HG03280 (cell line): Measurements from ENCODE around the gene OR6Y1.

Experiments used
- ATAC-seq: cut with Tn5 transposase; IDR thresholded peaks from one replicate; pipeline ENCODE4 v1.9.1; 2021; ENCODE audit warnings: mild to moderate bottlenecking, moderate library complexity; ENCODE audit not compliant: unreplicated experiment

The OR6Y1 gene, protein sequence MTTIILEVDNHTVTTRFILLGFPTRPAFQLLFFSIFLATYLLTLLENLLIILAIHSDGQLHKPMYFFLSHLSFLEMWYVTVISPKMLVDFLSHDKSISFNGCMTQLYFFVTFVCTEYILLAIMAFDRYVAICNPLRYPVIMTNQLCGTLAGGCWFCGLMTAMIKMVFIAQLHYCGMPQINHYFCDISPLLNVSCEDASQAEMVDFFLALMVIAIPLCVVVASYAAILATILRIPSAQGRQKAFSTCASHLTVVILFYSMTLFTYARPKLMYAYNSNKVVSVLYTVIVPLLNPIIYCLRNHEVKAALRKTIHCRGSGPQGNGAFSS

GRCh38 chr1:158554352-158554751 is at the start of gene OR6Y1:
Gene OR6Y1, minus strand, starts transcription at chr1:158554405. Its CDS starts 6,300 bp downstream, at chr1:158548105.
- no peak for ATAC-seq

DNA sequence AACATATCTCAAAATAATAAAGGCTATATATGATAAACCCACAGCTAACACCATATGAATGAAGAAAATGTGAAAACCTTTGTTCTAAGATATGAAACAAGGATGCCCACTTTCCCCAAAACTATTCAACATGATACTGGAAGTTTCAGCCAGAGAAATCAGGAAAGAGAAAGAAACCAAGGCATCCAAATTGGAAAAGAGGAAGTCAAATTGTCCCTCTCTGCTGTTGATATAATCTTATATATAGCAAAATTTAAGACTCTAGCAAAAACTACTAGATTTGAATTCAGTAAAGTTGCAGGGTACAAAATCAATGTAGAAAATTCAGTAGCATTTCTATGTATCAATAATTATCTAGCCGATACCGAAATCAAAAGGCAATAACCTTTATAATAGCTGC is 46.5 kb upstream of the OR6Y1 start:
- ATAC-seq = no peak

- no peak for ATAC-seq
These were observed 32.7 kb upstream of the OR6Y1 start for GRCh38 chr1:158586942-158587341.

GRCh38 chr1:158583962-158584361 is 29.8 kb upstream of the OR6Y1 start:
- ATAC-seq = no peak

- ATAC-seq = no peak
These were observed 25.5 kb upstream of the OR6Y1 start, which contains the start of gene OR10X1 for GRCh38 chr1:158579733-158580132. Gene OR10X1, minus strand, starts transcription at chr1:158579899. Its CDS starts 0 bp downstream, at chr1:158579899.

DNA sequence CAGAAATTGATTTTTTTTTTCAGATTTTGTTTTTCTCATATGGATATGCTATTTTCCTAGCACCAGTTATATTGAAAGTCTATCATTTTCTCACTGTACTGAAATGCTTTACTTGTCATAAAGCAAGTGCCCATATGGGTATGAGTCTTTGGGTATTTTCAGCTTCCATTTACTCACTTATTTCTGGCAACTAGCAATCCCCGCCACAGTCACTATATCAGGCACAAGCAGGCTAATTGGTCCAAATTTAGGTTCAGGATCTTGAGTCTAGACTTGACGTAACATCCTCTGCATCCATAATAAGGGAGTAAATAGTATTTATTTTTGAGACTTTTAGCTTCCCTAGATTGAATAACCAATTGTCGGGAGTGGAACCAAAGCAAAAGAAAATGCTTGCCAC is 23.4 kb upstream of the OR6Y1 start:
- ATAC-seq = no peak

GRCh38 chr1:158572226-158572625 is 18.0 kb upstream of the OR6Y1 start:
- ATAC-seq = no peak

DNA sequence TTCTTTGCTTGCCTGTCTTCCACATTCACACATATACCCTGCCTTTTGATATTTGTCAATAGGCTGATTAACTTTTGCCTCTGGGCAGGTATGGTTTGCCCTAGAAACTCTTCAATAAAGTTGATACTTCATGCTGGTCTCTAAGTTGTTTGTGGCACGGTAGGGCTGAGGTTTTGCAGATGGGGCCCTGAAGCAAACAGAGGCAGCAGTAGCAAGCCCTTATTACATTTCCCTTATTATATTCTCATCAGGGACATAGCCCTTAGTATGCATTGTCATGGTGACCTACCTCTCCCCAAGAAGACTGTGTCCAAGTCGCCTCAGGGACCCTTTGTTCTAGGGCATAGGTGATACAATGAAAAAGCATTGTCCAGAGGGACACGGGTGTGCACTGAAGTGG is 16.3 kb upstream of the OR6Y1 start, which contains the start of gene OR6P1:
Gene OR6P1, minus strand, starts transcription at position 101 of the 400 bp plus-strand sequence. CDS start 6,976 bp downstream, outside the sequence.
- ATAC-seq = no peak

DNA sequence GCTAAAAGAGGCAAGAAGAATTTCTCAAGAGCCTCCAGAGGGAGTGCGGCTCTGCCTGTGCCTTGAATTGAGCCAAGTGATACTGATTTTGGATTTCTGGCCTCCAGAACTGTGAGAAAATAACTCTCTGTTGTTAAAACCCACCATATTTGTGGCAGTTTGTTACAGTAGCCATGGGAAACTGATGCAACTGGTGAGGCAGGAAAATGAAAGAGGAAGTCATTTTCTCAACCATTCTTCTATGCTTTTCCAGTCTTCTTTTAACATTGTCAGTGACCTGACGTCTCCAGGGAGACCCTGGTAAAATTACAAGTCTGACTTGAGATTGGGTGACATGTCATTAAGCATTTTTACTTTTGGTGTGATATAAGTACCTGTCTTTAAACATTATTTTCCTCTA is 10.4 kb upstream of the OR6Y1 start:
- ATAC-seq = no peak

- ATAC-seq = no peak
These were observed 9.6 kb upstream of the OR6Y1 start for GRCh38 chr1:158563853-158564252.

GRCh38 chr1:158559696-158560095 is 5.5 kb upstream of the OR6Y1 start:
- ATAC-seq = no peak

GRCh38 chr1:158552296-158552695 is 1.9 kb downstream of the OR6Y1 start:
- ATAC-seq = no peak

GRCh38 chr1:158547533-158547932 is 6.7 kb downstream of the OR6Y1 start:
- no peak for ATAC-seq

DNA sequence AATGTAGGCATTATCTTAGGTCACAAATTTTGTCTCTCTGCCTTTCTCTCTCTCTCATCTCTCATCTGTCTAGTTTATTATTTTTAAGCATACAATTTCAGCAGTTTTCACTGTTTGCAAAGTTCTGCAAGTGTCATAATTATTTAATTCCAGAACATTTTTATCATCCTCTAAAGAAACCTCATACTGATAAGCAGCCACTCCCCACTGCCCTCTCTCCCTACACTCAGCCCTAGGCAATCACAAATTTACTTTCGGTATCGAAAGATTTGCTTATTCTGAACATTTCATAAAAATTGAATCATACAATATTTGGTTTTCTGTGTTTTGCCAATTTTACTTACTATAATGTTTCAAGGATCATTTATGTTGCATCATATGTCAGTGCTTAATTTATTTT is 16.6 kb downstream of the OR6Y1 start:
- ATAC-seq = no peak

DNA sequence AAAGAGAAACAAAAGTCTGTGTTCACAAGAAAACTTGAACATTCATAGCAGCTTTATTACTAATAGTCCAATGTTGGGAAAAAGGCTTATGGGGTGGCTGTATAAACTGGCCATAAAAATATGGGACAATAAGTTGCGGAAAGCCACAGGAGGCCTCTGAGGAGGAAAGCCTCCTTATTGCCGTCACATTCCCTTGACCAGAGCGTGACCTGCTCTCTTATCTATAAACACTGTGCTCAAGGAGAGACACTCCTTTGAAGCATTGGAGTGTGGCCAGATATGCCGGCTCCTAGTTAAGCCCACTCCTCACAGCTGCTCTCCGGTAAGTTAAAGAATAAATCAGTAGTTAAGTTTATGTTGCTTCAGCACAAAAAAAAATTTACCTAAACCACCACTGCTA is 19.7 kb downstream of the OR6Y1 start:
- no peak for ATAC-seq

DNA sequence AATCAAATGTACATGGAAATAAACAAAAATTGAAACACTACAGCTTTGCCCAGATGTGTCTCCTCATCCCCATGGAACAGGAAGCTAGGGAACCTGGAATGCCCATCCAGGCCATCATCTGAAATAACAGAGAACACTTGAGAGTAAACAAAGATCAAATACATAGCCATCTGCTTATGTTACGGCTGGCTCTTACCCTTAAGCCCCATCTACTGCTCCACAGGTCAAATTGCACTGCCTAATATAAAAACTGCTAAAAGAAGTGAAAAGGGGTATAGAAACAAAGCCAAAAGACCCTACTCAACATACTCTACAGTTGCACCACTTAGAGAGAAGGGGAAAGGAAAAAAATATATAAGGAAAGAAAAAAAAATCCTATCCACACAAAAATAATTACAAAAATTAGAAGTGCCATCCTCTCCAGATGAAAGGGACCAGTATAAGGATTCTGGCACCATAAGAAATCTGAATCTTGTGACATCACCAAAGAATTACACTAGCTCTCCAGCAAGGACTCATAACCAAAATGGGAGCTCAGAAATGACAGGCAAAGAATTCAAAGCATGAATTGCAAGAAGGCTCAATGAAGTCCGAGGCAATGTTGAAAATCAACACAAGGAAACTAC is 26.9 kb downstream of the OR6Y1 start:
- ATAC-seq = no peak

- no peak for ATAC-seq
These were observed 32.5 kb downstream of the OR6Y1 start for GRCh38 chr1:158521666-158522058.

- ATAC-seq = no peak
These were observed 33.1 kb downstream of the OR6Y1 start for GRCh38 chr1:158520955-158521665.

DNA sequence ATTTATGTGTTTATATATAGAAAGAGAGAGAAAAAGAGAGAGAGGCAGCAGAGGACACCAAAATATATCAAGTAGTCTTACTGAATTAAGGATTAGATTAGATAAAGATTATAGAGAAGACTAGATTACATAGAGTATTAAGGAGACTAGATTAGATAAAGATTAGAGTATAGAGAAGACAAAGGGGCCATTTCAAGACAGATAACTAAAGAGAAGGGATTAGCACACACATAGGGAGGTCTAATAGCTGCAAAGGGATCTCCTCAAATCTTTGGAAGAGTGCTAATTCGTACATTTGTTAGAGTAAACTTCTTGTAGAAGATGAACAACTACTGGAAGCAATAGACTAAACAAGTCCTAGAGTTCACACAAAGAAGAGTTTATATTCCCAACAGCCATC is 34.2 kb downstream of the OR6Y1 start:
- no peak for ATAC-seq

DNA sequence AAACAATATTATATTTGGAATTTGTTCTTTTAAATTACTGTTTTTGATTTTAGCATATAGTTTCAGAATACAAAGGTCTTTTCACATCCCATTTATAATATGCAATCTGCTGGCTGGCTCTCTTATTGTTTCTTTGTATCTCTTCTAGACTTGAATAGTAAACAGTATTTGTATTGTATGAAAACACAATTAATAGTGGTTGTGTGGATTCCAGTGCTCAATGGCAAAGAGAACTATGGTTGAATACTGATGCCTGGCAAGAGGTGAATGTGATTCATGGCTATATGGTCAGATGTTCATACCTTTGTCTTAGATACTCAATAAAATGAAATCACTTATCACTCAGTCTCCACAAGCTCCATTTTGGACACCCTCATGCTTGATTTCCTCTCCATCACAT is 37.2 kb downstream of the OR6Y1 start:
- ATAC-seq = no peak

DNA sequence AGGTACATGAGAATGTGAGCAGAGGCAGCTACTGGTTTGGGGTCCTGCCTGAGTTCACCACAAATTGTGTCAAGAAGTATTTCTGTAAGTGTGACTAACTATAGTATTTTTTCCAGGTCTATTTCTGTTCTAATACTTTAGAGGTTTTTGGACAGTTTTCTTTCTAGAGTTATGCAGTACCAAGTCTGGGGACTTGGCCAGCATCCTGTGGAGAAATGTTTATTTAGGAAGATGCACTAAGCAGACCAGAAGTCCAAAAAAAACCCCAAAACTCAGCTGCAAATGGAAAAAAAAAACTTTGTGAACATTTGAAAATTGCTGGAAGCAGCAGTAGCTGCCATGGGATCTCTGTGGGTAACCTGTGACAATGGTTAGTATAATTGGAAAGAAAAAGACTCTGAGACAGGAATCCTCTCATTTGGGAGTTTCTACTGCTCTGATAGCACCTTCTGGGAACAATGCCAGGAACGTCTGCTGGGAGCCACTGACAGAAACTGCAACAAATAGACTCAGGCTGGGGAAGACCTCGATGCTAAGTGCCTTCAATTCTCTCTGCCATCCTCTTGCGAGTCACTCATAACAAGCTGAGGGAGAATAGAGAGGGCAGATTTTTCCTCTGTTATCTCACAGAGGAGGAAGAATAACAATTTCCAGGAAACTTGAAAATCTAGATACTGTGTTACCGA is 44.6 kb downstream of the OR6Y1 start:
- no peak for ATAC-seq
